HUES64 (cell line): ENCODE data around the gene P2RX7.

ENCODE experiments used
- H3K27ac ChIP-seq: 2 replicates; pipeline ENCODE4 v1.7.0; 2013; ENCODE audit warnings: low read depth, low read length, inconsistent platforms
- H3K27me3 ChIP-seq: 2 replicates; pipeline ENCODE4 v1.6.1; 2013; ENCODE audit warnings: mild to moderate bottlenecking, low read length; ENCODE audit not compliant: insufficient read depth
- H3K36me3 ChIP-seq: 2 replicates; pipeline ENCODE4 v1.6.1; 2013; ENCODE audit warnings: mild to moderate bottlenecking, low read length; ENCODE audit not compliant: insufficient read depth
- H3K4me1 ChIP-seq: 2 replicates; pipeline ENCODE4 v1.6.1; 2013; ENCODE audit warnings: mild to moderate bottlenecking, low read length, moderate library complexity; ENCODE audit not compliant: insufficient read depth
- H3K4me3 ChIP-seq: 2 replicates; pipeline ENCODE4 v1.5.1; 2013; ENCODE audit warnings: mild to moderate bottlenecking, low read length, moderate library complexity
- H3K9ac ChIP-seq: 2 replicates; pipeline ENCODE4 v1.6.1; 2013; ENCODE audit warnings: mild to moderate bottlenecking, low read depth, low read length
- H3K9me3 ChIP-seq: 2 replicates; pipeline ENCODE4 v1.6.1; 2013; ENCODE audit warnings: low read depth, low read length; ENCODE audit not compliant: insufficient read depth
- WGBS: fragments of 150-250, 120-280 bp; methylation state at CpG from one replicate; pipeline ENCODE4 v1.1.7; 2013; ENCODE audit warnings: missing lambda C conversion rate; 5-methylcytosine and 5-hydroxymethylcytosine counted together

Gene P2RX7

DNA sequence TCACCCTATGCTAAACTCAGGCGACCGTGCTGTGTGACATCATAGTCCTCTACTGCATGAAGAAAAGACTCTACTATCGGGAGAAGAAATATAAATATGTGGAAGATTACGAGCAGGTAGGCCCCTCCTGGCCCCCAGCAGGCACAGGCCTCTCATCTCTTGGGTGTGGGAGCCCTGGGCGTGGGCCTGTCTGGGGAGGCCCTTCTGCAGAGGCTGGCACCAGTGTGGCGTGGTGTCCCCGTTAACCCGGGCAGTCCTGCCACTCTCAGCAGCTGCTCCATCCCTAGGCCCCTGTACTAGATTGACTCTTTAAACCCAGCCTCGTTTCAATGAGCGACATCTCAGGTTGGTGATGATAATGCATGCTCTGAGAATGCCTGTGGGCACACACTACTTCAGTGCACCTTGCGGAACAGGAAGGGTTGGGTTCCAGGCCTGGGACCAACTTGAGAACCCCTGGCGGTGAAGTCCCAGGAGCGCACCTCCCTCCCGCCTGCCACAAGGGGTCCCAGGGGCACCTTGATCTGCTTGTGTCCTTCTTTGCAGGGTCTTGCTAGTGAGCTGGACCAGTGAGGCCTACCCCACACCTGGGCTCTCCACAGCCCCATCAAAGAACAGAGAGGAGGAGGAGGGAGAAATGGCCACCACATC is 100.4 kb downstream of the P2RX7 start:
- H3K27ac ChIP-seq, result no peak overlapping the region
- no peak overlapping the region for H3K4me3 ChIP-seq
- H3K36me3 ChIP-seq, result peaks cover 7% of the 10 kb centered on the region; the same call in 1 of the 2 replicates
- peaks cover 2% of the 10 kb centered on the region; the same call in 1 of the 2 replicates for H3K4me1 ChIP-seq
- no peak overlapping the region for H3K9ac ChIP-seq
- WGBS, result 92% methylated on average over 14 of the region's 14 CpGs
- no peaks in the 10 kb centered on the region for H3K27me3 ChIP-seq
- no peaks in the 10 kb centered on the region for H3K9me3 ChIP-seq

DNA sequence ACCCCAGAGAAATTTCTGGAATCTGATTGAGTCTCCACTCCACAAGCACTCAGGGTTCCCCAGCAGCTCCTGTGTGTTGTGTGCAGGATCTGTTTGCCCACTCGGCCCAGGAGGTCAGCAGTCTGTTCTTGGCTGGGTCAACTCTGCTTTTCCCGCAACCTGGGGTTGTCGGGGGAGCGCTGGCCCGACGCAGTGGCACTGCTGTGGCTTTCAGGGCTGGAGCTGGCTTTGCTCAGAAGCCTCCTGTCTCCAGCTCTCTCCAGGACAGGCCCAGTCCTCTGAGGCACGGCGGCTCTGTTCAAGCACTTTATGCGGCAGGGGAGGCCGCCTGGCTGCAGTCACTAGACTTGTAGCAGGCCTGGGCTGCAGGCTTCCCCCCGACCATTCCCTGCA is 100.9 kb downstream of the P2RX7 start:
- no peaks in the 10 kb centered on the region for H3K9me3 ChIP-seq
- 92% methylated on average over 11 of the region's 11 CpGs for WGBS

DNA sequence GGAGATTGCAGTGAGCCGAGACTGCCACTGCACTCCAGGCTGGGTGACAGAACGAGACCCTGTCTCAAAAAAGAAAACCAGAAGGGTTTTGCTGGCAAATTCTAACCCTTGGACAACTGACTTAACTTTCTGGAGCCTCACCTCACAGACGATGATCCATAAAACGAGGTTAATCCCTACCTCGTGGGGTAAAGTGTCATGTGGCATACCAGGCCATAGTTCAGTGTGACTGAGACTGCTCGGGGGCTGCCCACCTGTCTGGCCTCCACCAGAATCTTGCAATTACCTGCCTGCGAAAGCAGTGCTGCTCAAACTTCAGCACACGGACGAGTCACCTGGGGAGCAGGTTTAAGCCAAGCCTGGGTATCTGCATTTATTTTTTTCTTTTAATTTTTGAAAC is 104.1 kb downstream of the P2RX7 start:
- WGBS, result 95% methylated on average over 9 of the region's 9 CpGs
- Histone ChIP-seq H3K4me1 (peaks cover 28% of the 10 kb centered on the region), H3K27me3 (no peaks in the 10 kb centered on the region), H3K36me3 (0 out of 2 replicates have a peak, but pooled peaks cover 4% of the 10 kb centered on the region), H3K4me3 (no peak overlapping the region), H3K9ac (no peak overlapping the region), H3K27ac (no peak overlapping the region), H3K9me3 (no peaks in the 10 kb centered on the region)

More for the DNA sequence above, 100.9 kb downstream of the P2RX7 start:
- peaks cover 5% of the 10 kb centered on the region; the same call in 1 of the 2 replicates for H3K36me3 ChIP-seq
- H3K4me1 ChIP-seq, result peaks cover 7% of the 10 kb centered on the region
- no peaks in the 10 kb centered on the region for H3K27me3 ChIP-seq
- H3K9ac ChIP-seq, result no peak overlapping the region
- H3K27ac ChIP-seq, result no peak overlapping the region
- no peak overlapping the region for H3K4me3 ChIP-seq

DNA sequence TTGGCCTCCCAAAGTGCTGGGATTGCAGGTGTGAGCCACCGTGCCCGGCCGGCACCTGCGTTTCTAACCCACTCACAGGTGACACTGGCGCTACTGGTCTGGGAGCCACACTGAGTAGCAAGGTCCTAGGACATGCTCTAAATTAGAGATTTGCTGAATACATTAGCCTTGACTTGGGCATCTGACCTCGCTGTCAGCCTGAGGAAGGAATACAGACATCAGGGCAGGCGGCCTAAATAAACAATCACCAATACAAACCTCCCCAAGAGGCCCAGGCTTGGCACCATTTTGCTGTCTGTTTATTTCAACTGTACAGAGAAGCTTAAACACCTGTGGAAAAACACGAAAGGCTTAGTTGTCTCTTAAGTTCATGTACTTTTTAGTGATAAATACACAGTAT is 104.7 kb downstream of the P2RX7 start:
- no peaks in the 10 kb centered on the region for H3K27me3 ChIP-seq
- no peaks in the 10 kb centered on the region for H3K9me3 ChIP-seq
- H3K27ac ChIP-seq, result no peak overlapping the region
- H3K4me1 ChIP-seq, result peaks cover 28% of the 10 kb centered on the region
- 0 out of 2 replicates have a peak, but pooled peaks cover 4% of the 10 kb centered on the region for H3K36me3 ChIP-seq
- 97% methylated on average over 8 of the region's 8 CpGs for WGBS
- no peak overlapping the region for H3K4me3 ChIP-seq
- no peak overlapping the region for H3K9ac ChIP-seq
